Activated CD4-positive, alpha-beta T cell treated with anti-CD3 and anti-CD28 coated beads for 4 hours (primary cell): ENCODE results near the gene NHLRC4.

Experiments used
- DNase-seq, 2 donors: peaks; one replicate each; pipeline ENCODE4 v3.0.0-alpha.2; 2020

The NHLRC4 gene

GRCh38 chr16:606656-607307 is 40.0 kb downstream of the NHLRC4 start:
- DNase-seq = no peak

- no peak for DNase-seq
Measured at GRCh38 chr16:608019-608418, 41.2 kb downstream of the NHLRC4 start.

DNA sequence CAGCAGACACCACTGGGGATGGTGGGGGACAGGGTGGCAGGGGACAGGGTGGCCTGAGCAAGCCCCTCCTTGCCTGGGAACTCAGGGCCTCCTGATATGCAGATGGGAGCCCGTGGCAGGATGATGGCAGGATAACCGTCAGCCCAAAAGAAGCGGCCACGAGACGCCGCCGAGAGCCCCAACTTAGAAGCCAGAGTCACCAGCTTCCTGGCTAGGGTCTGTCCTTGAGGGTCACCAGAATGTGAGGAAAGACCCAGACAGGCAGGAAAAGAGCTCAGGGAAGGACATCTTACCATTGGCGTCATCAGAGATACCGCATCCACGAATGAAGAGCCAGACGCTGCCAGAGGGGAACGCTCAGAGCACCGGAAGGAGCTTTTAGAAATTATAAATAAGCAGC is 42.5 kb downstream of the NHLRC4 start:
- DNase-seq = no peak

GRCh38 chr16:609984-610383 is 43.2 kb downstream of the NHLRC4 start:
- no peak for DNase-seq

GRCh38 chr16:610513-611381 is 43.9 kb downstream of the NHLRC4 start:
- DNase-seq = peak; percentile 48 to 56

- DNase-seq = no peak
Measured at GRCh38 chr16:615122-615521, 48.3 kb downstream of the NHLRC4 start.

DNA sequence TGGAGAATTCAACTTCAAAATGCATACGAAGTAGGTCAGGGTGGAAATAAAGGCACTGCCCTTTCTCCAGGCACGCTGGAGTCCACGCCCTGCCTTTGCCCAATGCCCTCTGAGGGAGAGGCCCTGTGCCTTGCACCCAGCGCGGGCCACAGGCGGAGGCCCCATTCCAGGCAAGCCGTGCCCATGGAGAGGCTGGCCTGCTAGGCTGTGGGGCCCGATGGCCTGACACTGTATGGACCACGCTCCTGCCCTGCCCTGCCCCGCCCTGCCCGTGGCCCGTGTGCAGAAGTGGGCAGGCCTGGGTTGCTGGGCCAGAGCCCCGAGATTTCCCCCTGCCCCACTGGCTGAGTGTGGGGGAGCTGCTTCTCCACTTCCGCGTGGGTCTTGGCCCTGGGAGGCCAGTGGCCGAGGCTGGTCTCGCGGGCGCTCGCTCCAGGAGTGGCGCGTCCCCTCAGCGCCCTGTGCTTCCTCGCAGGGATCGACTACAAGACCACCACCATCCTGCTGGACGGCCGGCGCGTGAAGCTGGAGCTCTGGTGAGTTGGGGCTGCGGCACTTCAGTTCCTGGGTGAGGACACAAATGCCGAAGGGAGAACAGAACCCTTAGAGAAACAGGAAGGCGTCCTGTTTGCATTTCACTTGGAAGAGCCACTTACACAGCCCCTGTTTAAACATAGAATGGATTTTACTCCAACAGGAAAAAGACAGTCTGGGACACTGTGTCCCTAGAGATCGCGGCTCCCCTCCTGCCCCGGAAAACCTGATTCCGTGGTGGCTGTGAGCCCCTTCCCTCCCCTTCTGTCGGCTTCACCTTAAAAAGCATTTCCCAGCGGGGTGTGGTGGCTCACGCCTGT is 50.2 kb downstream of the NHLRC4 start:
- DNase-seq = no peak

DNA sequence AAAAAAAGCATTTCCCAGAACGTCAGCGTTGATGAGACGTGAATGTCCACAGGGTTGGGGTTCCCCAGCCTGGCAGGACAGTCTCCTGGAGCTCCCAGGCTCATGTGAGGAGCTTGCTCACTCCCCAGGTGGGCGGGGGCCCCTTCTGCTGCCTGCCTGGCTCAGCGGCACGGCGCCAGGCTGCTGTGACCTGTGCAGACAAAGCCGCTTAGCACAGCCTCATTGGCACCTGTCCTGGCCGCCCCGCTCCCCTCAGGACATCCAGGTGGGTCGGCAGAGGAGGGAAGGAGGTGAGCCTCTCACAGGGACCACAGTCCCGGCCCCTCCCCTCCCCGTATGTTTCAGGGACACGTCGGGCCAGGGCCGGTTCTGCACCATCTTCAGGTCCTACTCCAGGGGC is 51.0 kb downstream of the NHLRC4 start:
- DNase-seq = no peak
